GM18909 (cell line): ENCODE results near the gene NABP1.
"Not testable (repeated sequence)": the region's sequence is repeated elsewhere in the genome, so short reads cannot be mapped to it uniquely, and the experiment has no call there.

ENCODE experiments used
- ATAC-seq: cut with Tn5 transposase; IDR thresholded peaks from one replicate; pipeline ENCODE4 v1.9.1; 2021; ENCODE audit warnings: mild to moderate bottlenecking; ENCODE audit not compliant: unreplicated experiment, poor library complexity

The NABP1 gene, protein sequence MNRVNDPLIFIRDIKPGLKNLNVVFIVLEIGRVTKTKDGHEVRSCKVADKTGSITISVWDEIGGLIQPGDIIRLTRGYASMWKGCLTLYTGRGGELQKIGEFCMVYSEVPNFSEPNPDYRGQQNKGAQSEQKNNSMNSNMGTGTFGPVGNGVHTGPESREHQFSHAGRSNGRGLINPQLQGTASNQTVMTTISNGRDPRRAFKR

DNA sequence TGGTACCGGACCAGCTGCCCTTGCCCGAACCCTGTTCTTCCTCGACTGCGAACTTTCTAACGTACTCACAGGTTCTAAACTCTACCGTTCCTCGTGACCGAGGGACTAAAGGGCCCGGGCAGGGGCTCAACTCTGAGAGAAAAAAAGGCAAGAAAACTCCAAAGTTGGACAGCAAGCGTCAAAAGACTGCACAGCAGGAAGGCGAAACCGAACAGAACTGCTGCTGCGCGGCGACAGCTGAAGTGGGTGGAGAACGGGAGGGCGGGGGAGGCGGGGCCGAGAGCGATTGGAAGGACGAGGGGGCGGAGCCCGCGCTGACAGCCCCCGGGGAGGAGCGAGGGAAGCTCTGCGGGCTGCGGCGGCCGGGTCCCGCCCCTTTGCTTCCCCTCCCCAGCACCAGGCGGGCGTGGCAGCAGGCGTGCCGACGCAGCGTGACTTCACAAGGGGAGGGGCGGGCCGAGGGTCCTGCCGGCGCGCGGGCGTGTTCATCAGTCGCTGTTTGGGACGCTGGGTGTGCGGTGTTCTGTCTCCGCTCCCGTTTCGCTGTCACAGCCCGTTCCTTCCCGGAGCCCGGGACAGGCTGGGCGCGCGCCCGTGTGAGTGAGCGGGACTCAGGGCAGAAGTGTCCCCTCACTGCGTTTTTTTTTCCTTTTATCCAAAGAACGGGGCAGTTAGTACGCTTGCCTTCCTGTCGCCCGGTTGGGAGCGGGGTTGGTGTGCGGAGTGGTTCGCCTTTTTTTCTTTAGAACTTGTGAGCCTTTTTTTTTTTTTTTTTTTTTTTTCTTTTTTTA, at the start of gene NABP1:
NABP1 (plus strand) TSS at position 491 of the 791 bp plus-strand sequence. CDS start 479 bp downstream, outside the sequence.
- peak; percentile 74 for ATAC-seq

DNA sequence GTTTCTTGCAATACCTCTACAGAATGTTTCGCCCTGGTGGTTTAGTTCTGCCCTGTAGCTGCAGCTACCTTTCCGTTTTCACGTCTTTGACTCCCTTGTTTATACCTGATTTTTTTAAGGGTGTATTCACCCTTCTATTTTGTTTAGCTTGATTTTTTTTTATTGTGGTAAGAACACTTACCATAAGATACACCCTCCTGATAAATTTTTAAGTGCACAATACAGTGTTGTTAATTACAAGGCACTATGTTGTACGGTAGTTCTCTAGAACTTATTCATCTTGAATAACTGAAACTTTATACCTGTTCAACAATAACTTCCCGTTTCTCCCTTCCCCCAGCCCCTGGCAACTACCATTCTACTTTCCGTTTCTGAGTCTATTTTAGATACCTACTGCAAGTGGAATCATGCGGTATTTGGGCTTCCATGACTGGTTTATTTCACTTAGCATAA, 48.9 kb upstream of the NABP1 start:
- ATAC-seq: peak; percentile 58

DNA sequence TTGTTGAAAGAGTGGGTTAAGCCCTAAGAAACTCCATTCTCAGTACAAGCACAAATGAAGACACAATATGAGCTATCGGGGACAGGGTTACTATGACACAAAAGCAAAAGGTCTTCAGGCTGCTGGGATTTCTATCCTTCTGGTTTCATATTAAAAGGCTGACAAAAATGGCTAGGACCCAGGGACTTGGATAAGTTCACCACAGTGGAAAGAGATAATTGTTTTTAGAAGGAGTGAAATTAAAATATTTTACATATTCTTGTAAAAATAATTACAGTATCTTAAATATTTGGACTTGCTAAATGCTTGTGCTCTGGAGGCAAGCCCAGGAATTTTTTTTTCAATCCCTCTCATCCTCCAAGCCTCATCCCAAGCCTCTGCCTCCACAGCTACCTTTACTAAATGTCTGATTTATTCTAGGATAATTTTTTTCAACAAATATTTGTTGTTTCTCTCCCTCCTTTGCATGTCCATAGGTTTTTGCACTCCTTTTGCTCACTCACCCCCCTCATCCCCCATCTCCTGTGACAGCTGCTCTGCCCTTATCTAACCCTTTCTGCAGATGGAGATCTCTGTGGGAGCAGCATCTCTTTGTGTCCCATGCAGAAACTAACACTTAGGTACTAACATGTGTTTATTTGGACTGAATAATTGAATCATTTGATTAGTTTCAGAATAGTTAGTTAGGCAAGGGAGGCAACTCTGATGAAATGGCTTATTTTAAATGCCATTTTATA, 47.8 kb upstream of the NABP1 start:
- no peak for ATAC-seq

DNA sequence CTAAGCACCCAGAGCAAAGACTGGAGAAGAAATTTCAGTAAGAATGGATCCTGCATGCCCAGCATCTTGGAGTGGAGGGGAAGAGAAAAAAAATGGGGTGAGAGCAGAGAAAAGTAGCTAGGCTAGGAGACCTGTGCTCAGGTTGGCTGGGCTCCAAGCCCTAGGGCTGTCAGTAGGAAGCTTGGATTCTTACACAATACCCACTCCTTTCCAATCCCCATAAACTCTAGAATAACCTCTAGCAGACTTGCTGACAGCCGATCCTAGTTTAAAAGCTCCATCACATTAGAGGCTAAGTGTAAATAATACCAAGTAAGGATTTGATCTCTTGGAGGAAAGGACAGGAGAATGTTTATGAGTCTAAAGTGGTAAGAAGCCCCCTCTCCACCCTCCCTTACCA, 46.2 kb upstream of the NABP1 start:
- no peak for ATAC-seq

DNA sequence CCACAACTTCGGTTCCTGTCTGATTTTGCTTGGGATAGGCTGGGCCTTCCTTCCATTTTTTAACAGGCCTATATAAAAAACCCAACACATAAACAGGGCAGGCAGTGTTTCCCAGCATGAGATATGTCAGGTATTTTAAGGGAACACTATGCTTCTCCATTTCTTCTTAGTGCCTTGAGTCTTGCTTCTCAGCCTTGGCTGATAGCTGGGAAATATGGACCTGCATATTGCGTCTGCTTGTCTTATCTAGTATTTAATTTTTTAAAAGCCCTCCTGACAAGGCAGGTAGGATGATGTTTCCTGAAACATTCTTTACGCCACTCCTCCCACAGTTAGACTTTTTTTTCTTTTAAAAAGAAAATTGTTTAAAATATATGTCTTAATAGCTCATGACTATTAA, 45.5 kb upstream of the NABP1 start:
- no peak for ATAC-seq

DNA sequence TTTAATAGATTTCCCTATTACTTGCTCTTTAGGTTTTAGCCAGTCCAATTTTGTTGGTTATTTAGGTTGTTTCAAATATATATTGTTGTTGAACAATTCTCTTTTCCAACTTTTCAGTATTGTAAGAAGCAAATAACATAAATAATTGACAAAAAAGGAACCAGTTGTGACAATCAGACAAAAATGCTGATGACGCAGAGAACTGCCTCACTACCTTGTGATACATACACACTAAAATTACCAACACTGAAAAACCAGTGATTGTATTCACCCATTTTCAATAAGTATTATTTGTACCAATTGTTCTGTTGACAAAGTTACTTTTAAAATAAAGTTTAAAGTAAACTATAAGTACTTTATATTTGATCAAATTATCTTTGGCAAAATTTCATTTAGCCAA, 43.1 kb upstream of the NABP1 start:
- ATAC-seq: no peak

DNA sequence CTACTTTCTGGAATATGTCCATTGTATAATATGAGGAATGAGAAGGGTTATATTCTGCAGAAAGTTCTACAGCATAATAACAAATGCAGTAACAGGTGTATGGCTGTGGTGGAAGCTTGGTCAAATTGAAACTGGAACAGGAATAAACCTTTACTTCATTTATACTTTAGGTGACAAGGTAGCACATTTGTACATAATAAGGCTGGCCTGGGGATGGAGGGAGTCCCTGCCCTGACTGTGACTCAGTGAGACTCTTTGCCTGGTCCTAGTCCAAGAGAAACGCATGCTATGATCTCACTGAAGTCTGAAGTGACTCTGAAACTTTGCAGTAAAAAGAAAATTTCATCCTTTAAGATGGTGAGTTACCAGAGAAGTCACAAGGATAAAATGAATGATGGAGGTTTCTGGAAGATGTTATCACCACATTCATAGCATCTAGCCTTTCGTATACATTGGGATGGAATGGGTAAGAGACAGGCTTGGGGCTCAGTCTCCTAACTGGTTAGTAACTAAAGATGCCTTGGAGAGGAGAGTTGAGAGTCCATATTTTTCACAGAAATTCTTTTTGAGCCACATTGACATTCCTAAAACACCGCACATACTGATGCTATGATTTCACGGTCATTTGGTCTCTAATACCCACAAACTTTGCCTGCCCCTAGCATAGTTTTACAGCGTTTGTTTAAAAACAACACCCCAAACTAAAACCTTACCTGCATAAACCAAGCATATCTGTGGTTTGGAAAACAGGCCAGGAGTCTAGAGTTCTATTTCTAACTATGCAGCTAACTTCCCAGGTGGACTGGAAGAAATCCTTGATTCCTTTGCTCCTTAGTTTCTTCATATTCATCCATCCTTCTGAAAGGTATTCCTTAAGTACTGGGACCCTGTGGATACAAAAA, 42.4 kb upstream of the NABP1 start:
- ATAC-seq: peak; percentile 87

DNA sequence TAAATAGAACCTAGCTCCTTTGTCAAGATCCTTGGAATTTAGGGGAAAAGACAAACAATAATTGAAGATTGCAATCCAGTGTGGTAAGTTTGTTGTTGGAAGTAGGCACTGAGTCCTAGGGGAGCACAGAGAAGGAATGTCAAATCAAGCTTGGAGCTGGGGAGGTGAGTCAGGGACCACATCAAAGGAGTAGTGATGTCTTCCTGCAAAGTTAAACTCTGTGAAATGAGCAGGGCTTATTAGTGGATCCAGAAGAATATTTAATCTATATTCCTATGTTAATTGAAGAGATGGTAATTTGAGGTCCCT, 41.7 kb upstream of the NABP1 start:
- no peak for ATAC-seq

DNA sequence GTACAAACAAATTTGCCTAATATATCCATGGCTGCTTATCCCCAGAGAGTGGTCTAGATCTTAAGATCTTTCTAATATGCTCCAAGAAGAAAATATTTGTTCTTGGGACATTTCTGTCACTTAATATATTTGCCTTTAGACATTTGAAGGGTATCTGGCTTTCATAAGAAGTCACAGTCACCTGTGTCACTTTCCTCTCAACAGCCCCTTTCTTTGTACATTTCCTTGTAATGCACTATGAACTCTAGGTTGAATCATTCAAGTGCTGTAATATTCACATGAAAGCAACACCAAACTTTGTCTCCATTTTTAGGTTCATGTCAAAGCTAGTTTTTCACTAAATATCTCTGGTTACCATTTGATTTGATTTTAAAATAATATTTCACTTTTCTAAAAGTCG, 41.4 kb upstream of the NABP1 start:
- ATAC-seq: no peak

DNA sequence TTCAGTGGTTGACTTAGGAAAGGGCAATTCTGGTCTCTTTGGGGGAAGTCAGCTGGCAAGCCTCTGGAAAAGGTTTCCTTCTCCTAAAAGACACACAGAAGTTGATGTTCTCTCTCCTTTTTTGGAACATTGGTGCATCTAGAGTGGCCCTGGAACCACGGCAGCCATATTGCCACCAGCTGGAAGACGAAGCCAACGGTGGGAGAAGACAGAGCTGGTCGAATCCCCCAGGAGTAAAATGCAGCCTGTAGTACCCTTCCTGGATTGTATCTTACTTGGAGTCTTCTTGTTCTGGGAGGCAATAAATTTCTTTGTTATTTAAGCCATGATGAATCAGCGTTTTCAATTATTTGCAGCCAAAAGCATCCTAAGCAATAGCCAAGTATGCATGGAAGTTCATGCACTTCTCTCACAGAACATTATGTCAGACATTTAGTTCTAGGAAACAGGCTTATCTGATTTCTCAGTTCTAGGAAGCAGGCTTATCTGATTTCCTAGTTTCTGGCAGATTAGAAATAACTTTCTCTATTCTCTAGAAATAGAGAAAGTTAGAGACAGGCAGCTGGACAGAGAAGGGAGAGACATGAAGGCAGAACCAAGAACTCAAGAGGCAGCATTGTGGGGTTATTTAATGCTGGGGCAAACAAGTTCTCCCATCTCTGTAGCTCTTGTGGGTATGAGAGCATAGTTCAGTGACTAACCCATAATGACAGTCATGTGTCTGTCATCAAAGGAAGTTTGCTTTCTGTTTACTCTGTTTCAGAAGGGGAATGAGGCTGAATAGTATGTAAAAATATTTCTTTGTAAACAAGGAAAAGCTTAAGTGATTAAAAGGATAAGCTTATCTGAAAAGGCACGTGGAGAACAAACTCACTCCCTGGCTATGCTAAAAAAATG, 40.5 kb upstream of the NABP1 start:
- ATAC-seq: peak; percentile 68

DNA sequence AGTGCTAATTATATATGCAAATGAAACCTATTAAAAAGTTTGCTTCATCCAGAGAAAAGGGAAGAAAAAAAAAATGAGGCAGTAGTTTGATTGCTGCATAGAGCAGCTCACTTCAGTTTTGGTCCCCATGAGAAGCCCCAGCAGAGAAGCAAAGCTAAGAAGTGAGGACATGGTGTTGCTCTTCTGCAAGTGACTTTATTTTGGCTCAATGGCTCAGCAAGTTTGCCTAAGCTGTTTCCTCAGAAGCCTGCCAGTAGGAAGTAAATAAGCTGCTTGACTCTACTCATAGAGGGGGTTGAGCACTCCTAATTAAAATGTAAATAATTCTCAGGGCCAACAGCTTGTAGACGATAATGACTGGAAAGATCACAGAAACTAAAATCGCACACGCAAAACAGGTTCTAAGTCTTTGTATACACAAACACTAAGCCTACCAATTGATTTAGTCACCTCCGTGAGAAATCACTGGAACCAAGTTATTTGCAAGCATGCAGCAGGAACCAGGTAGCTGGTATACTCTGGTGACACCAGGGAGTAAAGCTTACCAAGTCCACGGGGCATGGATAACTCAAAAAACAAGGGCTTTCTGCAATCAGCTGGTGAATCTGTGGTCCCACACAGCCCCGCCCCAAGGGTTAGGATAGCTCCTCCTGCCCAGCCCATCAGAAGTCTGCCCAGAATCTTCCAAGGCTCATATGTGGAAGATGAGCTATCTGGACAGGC, 39.7 kb upstream of the NABP1 start:
- ATAC-seq: peak; percentile 31

DNA sequence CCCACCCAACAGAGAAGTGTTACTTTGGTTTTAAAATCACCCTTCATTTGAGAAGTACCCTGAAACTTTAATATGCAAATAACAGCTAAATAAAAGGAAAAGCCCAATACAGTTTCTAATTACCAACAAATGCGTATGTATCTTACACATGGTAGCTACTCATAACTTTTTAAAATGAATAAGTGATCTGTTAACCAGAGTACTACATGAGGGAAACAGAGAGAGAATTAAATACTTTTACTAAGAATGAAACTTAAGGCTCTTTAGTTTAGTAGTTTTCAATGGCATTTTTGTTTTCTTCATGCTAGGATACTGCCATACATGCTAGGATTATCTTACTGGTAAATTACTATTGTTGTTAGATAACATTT, 39.1 kb upstream of the NABP1 start:
- ATAC-seq: peak; percentile 28

DNA sequence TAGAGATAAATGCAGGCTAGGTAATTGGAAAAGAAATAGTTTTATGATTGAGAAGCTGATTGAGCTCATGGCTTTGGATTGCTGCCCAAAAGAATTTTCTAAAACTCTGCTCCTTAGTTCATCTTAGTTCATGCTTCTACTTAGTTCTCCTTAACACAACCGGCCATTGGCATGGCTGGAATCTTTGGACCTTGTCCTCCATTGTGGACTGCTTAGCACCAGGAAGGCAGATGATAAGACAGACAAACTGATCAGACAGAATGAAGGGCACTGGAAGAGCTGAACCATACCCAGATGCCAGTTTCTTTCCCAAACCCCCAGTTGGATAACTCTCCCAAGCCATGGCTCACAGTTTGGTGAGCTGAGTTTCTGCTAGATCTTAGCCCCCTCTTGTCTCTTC, 36.3 kb upstream of the NABP1 start:
- ATAC-seq: no peak

DNA sequence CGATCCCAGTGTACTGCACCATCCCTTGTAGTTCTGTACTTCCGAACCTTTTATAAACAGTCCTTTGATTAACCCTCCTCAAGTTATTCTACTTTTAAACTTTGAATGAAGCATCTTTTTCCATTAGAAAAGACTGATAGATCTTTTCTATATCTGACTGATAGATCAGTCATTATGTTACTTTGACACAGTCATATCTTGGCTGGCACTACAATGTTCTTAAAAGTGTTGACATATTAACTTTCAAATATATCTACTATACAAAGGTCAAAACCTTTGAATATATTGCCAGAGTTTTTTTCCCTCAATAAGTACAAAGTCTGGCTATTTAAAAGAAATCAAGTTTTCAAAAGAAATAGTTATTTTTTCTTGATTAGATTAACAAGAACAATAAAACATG, 35.4 kb upstream of the NABP1 start:
- no peak for ATAC-seq

DNA sequence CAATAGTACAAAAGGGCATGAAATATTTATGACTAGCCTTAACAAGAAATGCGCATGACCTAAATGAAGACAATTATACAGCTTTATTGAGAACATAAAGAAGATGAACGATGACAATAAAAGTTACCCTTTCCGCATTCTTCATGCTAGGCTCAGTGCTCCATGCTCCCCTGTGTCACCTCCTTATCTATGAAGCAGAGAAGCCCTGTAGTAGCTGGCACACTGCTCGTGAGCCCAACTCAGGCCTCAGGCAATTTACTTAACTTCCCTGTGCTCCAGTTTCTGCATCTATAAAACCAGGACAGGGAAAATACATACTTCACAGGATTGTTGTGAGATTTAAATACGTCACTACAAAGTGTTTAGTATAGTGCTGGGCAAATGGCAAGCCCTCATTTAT, 34.5 kb upstream of the NABP1 start:
- ATAC-seq: no peak

DNA sequence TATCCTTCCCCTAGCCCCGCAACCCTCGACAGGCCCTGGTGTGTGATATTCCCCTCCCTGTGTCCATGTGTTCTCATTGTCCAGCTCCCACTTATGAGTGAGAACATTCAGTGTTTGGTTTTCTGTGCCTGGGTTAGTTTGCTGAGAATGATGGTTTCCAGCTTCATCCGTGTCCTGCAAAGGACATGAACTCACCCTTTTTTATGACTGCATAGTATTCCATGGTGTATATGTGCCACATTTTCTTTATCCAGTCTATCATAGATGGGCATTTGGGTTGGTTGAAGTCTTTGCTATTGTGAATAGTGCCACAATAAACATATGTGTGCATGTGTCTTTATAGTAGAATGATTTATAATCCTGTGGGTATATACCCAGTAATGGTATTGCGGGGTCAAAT, 33.3 kb upstream of the NABP1 start:
- ATAC-seq: not testable (repeated sequence)

DNA sequence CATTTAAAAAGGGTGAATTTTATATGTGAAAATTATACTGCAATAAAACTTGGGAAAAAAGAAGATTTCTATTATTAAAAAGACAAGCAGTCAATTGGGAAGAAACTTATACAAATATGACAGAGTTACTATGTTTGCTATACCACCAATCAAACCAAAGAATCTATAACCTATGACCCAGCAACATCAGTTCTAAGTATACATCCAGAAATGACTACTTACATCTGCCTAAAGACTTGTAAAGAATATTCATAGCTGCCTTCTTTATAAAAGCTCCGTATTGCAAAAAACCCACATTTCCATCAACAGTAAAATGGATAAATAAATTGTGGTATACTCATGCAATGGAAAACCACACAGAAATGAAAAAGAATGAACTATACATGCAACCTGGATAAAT, 32.9 kb upstream of the NABP1 start:
- no peak for ATAC-seq

DNA sequence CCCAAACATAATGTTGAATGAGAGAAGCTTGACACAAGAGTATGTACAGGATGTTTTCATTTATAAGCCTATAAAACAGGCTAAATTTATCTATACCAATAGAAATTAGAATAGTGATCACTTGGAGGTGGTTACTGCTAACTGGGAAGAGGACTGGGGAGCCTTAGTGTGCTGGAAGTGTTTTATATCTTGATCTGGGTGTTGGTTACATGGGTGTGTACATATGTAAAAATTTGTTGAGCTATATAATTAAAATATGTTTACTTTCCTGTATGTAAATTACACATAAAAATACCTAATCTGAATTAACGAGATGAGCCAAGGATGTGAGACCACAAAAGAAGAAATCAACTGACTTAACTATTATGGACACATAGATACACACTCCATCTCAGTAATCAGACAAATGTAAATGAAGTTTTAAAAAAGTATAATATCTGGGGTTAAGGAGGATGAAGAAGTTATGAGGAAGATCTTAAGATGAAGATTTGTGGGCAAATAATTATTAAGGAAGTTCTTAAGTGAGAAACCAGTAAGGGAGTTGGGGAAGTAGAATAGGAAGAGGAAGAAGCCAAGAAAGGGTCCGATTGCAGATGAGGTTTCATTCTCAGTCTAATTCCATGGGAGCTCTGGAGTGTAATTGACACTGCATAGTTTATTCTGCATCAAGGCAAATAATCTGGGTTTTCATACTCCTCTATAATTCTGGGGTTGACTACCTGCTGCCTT, 32.3 kb upstream of the NABP1 start:
- ATAC-seq: no peak
